HG02610 (cell line): ENCODE measurements around the gene CMKLR1.

Experiments used
- ATAC-seq: cut with Tn5 transposase; IDR thresholded peaks from one replicate; pipeline ENCODE4 v1.9.1; 2021; ENCODE audit warnings: mild to moderate bottlenecking, moderate library complexity; ENCODE audit not compliant: unreplicated experiment

Gene CMKLR1

GRCh38 chr12:108337235-108338223 is 1.6 kb downstream of the CMKLR1 start:
- ATAC-seq = no peak

GRCh38 chr12:108335349-108336119 is 3.6 kb downstream of the CMKLR1 start:
- no peak for ATAC-seq

- peak; percentile 38 for ATAC-seq
Observed at GRCh38 chr12:108333898-108334699, 5.0 kb downstream of the CMKLR1 start.

GRCh38 chr12:108332791-108333382 is 6.2 kb downstream of the CMKLR1 start:
- no peak for ATAC-seq

- ATAC-seq = no peak
Observed at GRCh38 chr12:108328420-108328819, 10.7 kb downstream of the CMKLR1 start.

GRCh38 chr12:108327621-108328344 is 11.3 kb downstream of the CMKLR1 start:
- ATAC-seq = no peak

- no peak for ATAC-seq
Observed at GRCh38 chr12:108326254-108326750, 12.8 kb downstream of the CMKLR1 start.

- ATAC-seq = no peak
Observed at GRCh38 chr12:108325549-108325948, 13.6 kb downstream of the CMKLR1 start.

GRCh38 chr12:108325018-108325358 is 14.1 kb downstream of the CMKLR1 start:
- ATAC-seq = no peak

GRCh38 chr12:108324351-108325017 is 14.6 kb downstream of the CMKLR1 start:
- no peak for ATAC-seq

- ATAC-seq = no peak
Observed at GRCh38 chr12:108323581-108323980, 15.5 kb downstream of the CMKLR1 start.

- no peak for ATAC-seq
Observed at GRCh38 chr12:108322998-108323397, 16.1 kb downstream of the CMKLR1 start.

- ATAC-seq = no peak
Observed at GRCh38 chr12:108321688-108322087, 17.4 kb downstream of the CMKLR1 start.

GRCh38 chr12:108320507-108321293 is 18.4 kb downstream of the CMKLR1 start:
- ATAC-seq = no peak

GRCh38 chr12:108319277-108320234 is 19.6 kb downstream of the CMKLR1 start:
- no peak for ATAC-seq

GRCh38 chr12:108318472-108319275 is 20.4 kb downstream of the CMKLR1 start:
- no peak for ATAC-seq
